H9 (cell line): ENCODE data around the gene MOXD1. TPM values are rescaled to one million over a fixed set of nuclear protein-coding genes. Genes with fewer than 3 reads are reported as not detected.

Source experiments
- DNase-seq: peaks from one replicate; pipeline ENCODE4 v3.0.0-alpha.2; 2017
- H2AFZ ChIP-seq: one replicate; pipeline ENCODE4 v1.6.1; 2013; ENCODE audit warnings: mild to moderate bottlenecking, low read length, control low read depth, moderate library complexity
- H2AK5ac ChIP-seq: 2 replicates; pipeline ENCODE4 v1.6.1; 2013; ENCODE audit warnings: low read length, control low read depth, mixed read lengths; ENCODE audit not compliant: insufficient read length
- H2BK120ac ChIP-seq: one replicate; pipeline ENCODE4 v1.6.1; 2013; ENCODE audit warnings: low read depth, mild to moderate bottlenecking, low read length, control low read depth, inconsistent platforms; ENCODE audit not compliant: poor library complexity, severe bottlenecking
- H2BK12ac ChIP-seq: 2 replicates; pipeline ENCODE4 v1.6.1; 2013; ENCODE audit warnings: low read length, control low read depth, mixed read lengths, low read depth; ENCODE audit not compliant: insufficient read length
- H2BK15ac ChIP-seq: 2 replicates; pipeline ENCODE4 v1.6.1; 2013; ENCODE audit warnings: low read depth, low read length, control low read depth
- H2BK20ac ChIP-seq: one replicate; pipeline ENCODE4 v1.6.1; 2013; ENCODE audit warnings: low read depth, mild to moderate bottlenecking, low read length, control low read depth, inconsistent platforms; ENCODE audit not compliant: poor library complexity, severe bottlenecking
- H2BK5ac ChIP-seq: 2 replicates; pipeline ENCODE4 v1.6.1; 2013; ENCODE audit warnings: low read length, control low read depth, mixed read lengths; ENCODE audit not compliant: insufficient read length
- H3K14ac ChIP-seq: 2 replicates; pipeline ENCODE4 v1.6.1; 2013; ENCODE audit warnings: low read length, control low read depth; ENCODE audit not compliant: insufficient read depth
- H3K18ac ChIP-seq: 2 replicates; pipeline ENCODE4 v1.6.1; 2013; ENCODE audit warnings: low read depth, mild to moderate bottlenecking, mixed read lengths, low read length, control low read depth; ENCODE audit not compliant: insufficient read length
- H3K23ac ChIP-seq: 2 replicates; pipeline ENCODE4 v1.6.1; 2013; ENCODE audit warnings: low read length, control low read depth, mixed read lengths, low read depth; ENCODE audit not compliant: insufficient read length
- H3K23me2 ChIP-seq: 2 replicates; pipeline ENCODE4 v1.6.1; 2013; ENCODE audit warnings: low read depth, mild to moderate bottlenecking, mixed read lengths, low read length, control low read depth; ENCODE audit not compliant: insufficient read length, poor library complexity, severe bottlenecking
- H3K27ac ChIP-seq: 2 replicates; pipeline ENCODE4 v1.5.1; 2013; ENCODE audit warnings: low read length, control low read depth, mixed read lengths, low read depth; ENCODE audit not compliant: insufficient read length
- H3K27me3 ChIP-seq: 2 replicates; pipeline ENCODE4 v1.6.1; 2013; ENCODE audit warnings: low read length, control low read depth, inconsistent platforms; ENCODE audit not compliant: insufficient read depth
- H3K4ac ChIP-seq: 2 replicates; pipeline ENCODE4 v1.6.1; 2013; ENCODE audit warnings: low read depth, mild to moderate bottlenecking, control low read depth, inconsistent platforms, low read length, moderate library complexity
- H3K4me1 ChIP-seq: 2 replicates; pipeline ENCODE4 v1.6.1; 2013; ENCODE audit warnings: low read length, control low read depth, inconsistent platforms; ENCODE audit not compliant: insufficient read depth
- H3K4me2 ChIP-seq: 2 replicates; pipeline ENCODE4 v1.6.1; 2013; ENCODE audit warnings: low read length, control low read depth, mixed read lengths; ENCODE audit not compliant: insufficient read length, insufficient read depth
- H3K56ac ChIP-seq: 2 replicates; pipeline ENCODE4 v1.6.1; 2013; ENCODE audit warnings: low read depth, mild to moderate bottlenecking, mixed read lengths, low read length, control low read depth; ENCODE audit not compliant: insufficient read length
- H3K79me1 ChIP-seq: 2 replicates; pipeline ENCODE4 v1.6.1; 2013; ENCODE audit warnings: low read depth, mild to moderate bottlenecking, moderate library complexity, low read length, control low read depth, inconsistent platforms; ENCODE audit not compliant: insufficient read depth, poor library complexity, severe bottlenecking
- H3K79me2 ChIP-seq: 2 replicates; pipeline ENCODE4 v1.6.1; 2013; ENCODE audit warnings: low read length, control low read depth, inconsistent platforms; ENCODE audit not compliant: insufficient read depth
- H3K9ac ChIP-seq: 2 replicates; pipeline ENCODE4 v1.6.1; 2013; ENCODE audit warnings: low read length, control low read depth, mixed read lengths; ENCODE audit not compliant: insufficient read length; ENCODE audit errors: extremely low read depth
- H3K9me3 ChIP-seq: one replicate; pipeline ENCODE4 v1.6.1; 2013; ENCODE audit warnings: low read depth, low read length, inconsistent platforms; ENCODE audit not compliant: control insufficient read depth
- H3T11ph ChIP-seq: one replicate; pipeline ENCODE4 v1.6.1; 2013; ENCODE audit warnings: mild to moderate bottlenecking, low read length, control low read depth, inconsistent platforms
- H4K20me1 ChIP-seq: one replicate; pipeline ENCODE4 v1.6.1; 2013; ENCODE audit not compliant: control insufficient read depth, insufficient read length, insufficient read depth
- H4K5ac ChIP-seq: 2 replicates; pipeline ENCODE4 v1.6.1; 2013; ENCODE audit warnings: low read depth, mild to moderate bottlenecking, mixed read lengths, low read length, control low read depth; ENCODE audit not compliant: insufficient read length
- H4K8ac ChIP-seq: replicated peaks from 2 replicates; pipeline ENCODE4 v1.6.1; 2013; ENCODE audit warnings: low read length, control low read depth, mixed read lengths, low read depth; ENCODE audit not compliant: insufficient read length
- H4K91ac ChIP-seq: 2 replicates; pipeline ENCODE4 v1.6.1; 2013; ENCODE audit warnings: low read depth, mild to moderate bottlenecking, moderate library complexity, mixed read lengths, low read length, control low read depth; ENCODE audit not compliant: insufficient read length
- H3K27ac Mint-ChIP-seq, 3 experiments: 2 replicates in 2 of 3; 3 replicates in 1 of 3; pipeline ENCODE4 v1.8.0; 2020 to 2021; ENCODE audit warnings: mixed read lengths in 3 of 3, mild to moderate bottlenecking in 1 of 3, moderate library complexity in 1 of 3
- H3K27me3 Mint-ChIP-seq: 2 replicates; pipeline ENCODE4 v1.8.0; 2021; ENCODE audit warnings: low read depth, mild to moderate bottlenecking, moderate library complexity, mixed read lengths
- H3K36me3 Mint-ChIP-seq, 3 experiments: 2 replicates in 2 of 3; 3 replicates in 1 of 3; pipeline ENCODE4 v1.8.0; 2020 to 2021; ENCODE audit warnings: low read depth in 3 of 3, mixed read lengths in 3 of 3; ENCODE audit not compliant: insufficient read depth in 1 of 3
- H3K4me1 Mint-ChIP-seq, 2 experiments: 2 replicates each; pipeline ENCODE4 v1.8.0; 2020; ENCODE audit warnings: mixed read lengths in 2 of 2
- H3K4me3 Mint-ChIP-seq, 2 experiments: 2 replicates in 1 of 2; 3 replicates in 1 of 2; pipeline ENCODE4 v1.8.0; 2020 to 2021; ENCODE audit warnings: mild to moderate bottlenecking in 2 of 2, mixed read lengths in 2 of 2, moderate library complexity in 1 of 2
- H3K9me3 Mint-ChIP-seq, 2 experiments: 2 replicates in 1 of 2; 3 replicates in 1 of 2; pipeline ENCODE4 v1.8.0; 2020; ENCODE audit warnings: mild to moderate bottlenecking in 2 of 2, mixed read lengths in 2 of 2, moderate library complexity in 1 of 2
- WGBS: extraction: QIAGEN DNeasy Blood & Tissue Kit; methylation state at CpG from one replicate; pipeline ENCODE4 v1.1.7; 2013; ENCODE audit warnings: missing lambda C conversion rate, low lambda C conversion rate, mixed read lengths; ENCODE audit not compliant: insufficient read length; ENCODE audit errors: extremely low coverage; 5-methylcytosine and 5-hydroxymethylcytosine counted together
- total RNA-seq: library from RNA; stranded (reverse); gene quantifications from 2 replicates; pipeline ENCODE4 v1.2.1, GENCODE V29; 2021
- TF ChIP-seq, protein P1 (sequence below): fragments of 200-600 bp; sonication (generic); conservative IDR thresholded peaks from 3 replicates; pipeline ENCODE4 v1.8.0; 2021; ENCODE audit warnings: antibody characterized with exemption, mild to moderate bottlenecking

Gene MOXD1
- total RNA-seq, 1 experiment from 2014 or later, result 2.3 TPM

- Histone ChIP-seq H3K27me3 (no peaks in the 10 kb centered on the region), H3K4ac (no peak overlapping the region), H3K79me2 (no peaks in the 10 kb centered on the region), H3K23ac (no peak overlapping the region), H2BK15ac (no peak overlapping the region), H2AFZ (no peak overlapping the region), H2AK5ac (no peak overlapping the region), H4K20me1 (no peaks in the 10 kb centered on the region), H3K9ac (no peak overlapping the region), H4K8ac (no peak overlapping the region), H3K9me3 (no peaks in the 10 kb centered on the region), H3K23me2 (no peaks in the 10 kb centered on the region), H4K5ac (no peak overlapping the region), H2BK20ac (no peak overlapping the region), H3K4me2 (no peak overlapping the region), H3K14ac (no peak overlapping the region), H2BK5ac (no peak overlapping the region), H3K27ac (no peak overlapping the region), H4K91ac (no peak overlapping the region), H3T11ph (no peak overlapping the region), H3K79me1 (no peaks in the 10 kb centered on the region), H2BK120ac (no peak overlapping the region), H2BK12ac (no peak overlapping the region), H3K18ac (no peak overlapping the region), H3K4me1 (no peaks in the 10 kb centered on the region), H3K56ac (no peak overlapping the region)
- Mint-ChIP-seq H3K4me1 (no peaks in the 10 kb centered on the region), H3K27ac (no peak overlapping the region), H3K27me3 (no peaks in the 10 kb centered on the region), H3K36me3 (peaks cover 1 to 14% (median 8%) of the 10 kb centered on the region in 3 experiments), H3K4me3 (no peak overlapping the region), H3K9me3 (peaks cover 5 to 8% of the 10 kb centered on the region in 2 experiments; a peak in 4 of 5 replicates)
- TF ChIP-seq, protein P1, sequence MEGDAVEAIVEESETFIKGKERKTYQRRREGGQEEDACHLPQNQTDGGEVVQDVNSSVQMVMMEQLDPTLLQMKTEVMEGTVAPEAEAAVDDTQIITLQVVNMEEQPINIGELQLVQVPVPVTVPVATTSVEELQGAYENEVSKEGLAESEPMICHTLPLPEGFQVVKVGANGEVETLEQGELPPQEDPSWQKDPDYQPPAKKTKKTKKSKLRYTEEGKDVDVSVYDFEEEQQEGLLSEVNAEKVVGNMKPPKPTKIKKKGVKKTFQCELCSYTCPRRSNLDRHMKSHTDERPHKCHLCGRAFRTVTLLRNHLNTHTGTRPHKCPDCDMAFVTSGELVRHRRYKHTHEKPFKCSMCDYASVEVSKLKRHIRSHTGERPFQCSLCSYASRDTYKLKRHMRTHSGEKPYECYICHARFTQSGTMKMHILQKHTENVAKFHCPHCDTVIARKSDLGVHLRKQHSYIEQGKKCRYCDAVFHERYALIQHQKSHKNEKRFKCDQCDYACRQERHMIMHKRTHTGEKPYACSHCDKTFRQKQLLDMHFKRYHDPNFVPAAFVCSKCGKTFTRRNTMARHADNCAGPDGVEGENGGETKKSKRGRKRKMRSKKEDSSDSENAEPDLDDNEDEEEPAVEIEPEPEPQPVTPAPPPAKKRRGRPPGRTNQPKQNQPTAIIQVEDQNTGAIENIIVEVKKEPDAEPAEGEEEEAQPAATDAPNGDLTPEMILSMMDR, result no peak
- no CpG with 5 or more reads among the region's 3 CpGs for WGBS
- DNase-seq, result no peak
Observed at GRCh38 chr6:132341646-132342045, 59.6 kb downstream of the MOXD1 start.
